Neural cell (in vitro differentiated cells): ENCODE measurements around the gene ZNF277. TPM values are rescaled to one million over a fixed set of nuclear protein-coding genes. Genes with fewer than 3 reads are reported as not detected.

Source experiments
- H2AFZ ChIP-seq: fragments of 200-600, 300-800 bp; sonication (generic), shearing (Covaris generic); 2 replicates; pipeline ENCODE4 v1.6.0; 2014; ENCODE audit warnings: low read depth, mild to moderate bottlenecking, antibody characterized with exemption, low read length, moderate library complexity
- H3F3A ChIP-seq: fragments of 200-600 bp; shearing (Covaris generic); 2 replicates; pipeline ENCODE4 v1.6.1; 2016; ENCODE audit warnings: mild to moderate bottlenecking, moderate library complexity, mixed read lengths, antibody characterized with exemption, low read length; ENCODE audit not compliant: insufficient read depth, poor library complexity, severe bottlenecking
- H3K27ac ChIP-seq: fragments of 200-600, 300-800 bp; sonication (generic), shearing (Covaris generic); 2 replicates; pipeline ENCODE4 v1.5.1; 2014; ENCODE audit warnings: mild to moderate bottlenecking, low read length, moderate library complexity
- H3K27me3 ChIP-seq: fragments of 300-800, 200-600 bp; sonication (generic), shearing (Covaris generic); 2 replicates; pipeline ENCODE4 v1.6.0; 2014; ENCODE audit warnings: mild to moderate bottlenecking, low read depth, low read length, moderate library complexity; ENCODE audit not compliant: insufficient read depth
- H3K36me3 ChIP-seq: fragments of 300-800, 200-600 bp; sonication (generic), shearing (Covaris generic); 2 replicates; pipeline ENCODE4 v1.5.1; 2014; ENCODE audit warnings: mild to moderate bottlenecking, antibody characterized with exemption, low read length, moderate library complexity; ENCODE audit not compliant: insufficient read depth
- H3K4me2 ChIP-seq: fragments of 300-800, 200-600 bp; sonication (generic), shearing (Covaris generic); 2 replicates; pipeline ENCODE4 v1.6.0; 2014; ENCODE audit warnings: mild to moderate bottlenecking, low read length
- H3K4me3 ChIP-seq: fragments of 300-800, 200-600 bp; sonication (generic), shearing (Covaris generic); 2 replicates; pipeline ENCODE4 v1.5.1; 2014; ENCODE audit warnings: mild to moderate bottlenecking, low read length, moderate library complexity
- H3K79me2 ChIP-seq: fragments of 200-600 bp; shearing (Covaris generic); replicated peaks from 2 replicates; pipeline ENCODE4 v1.6.0; 2014; ENCODE audit warnings: mild to moderate bottlenecking, low read length, moderate library complexity; ENCODE audit not compliant: insufficient read depth
- H3K9ac ChIP-seq: fragments of 300-800, 200-600 bp; sonication (generic), shearing (Covaris generic); 2 replicates; pipeline ENCODE4 v1.6.1; 2016; ENCODE audit warnings: mild to moderate bottlenecking, low read length, mixed read lengths
- H3K9me2 ChIP-seq: fragments of 200-600 bp; shearing (Covaris generic); 2 replicates; pipeline ENCODE4 v1.6.1; 2016; ENCODE audit warnings: mild to moderate bottlenecking, low read length, mixed read lengths; ENCODE audit not compliant: insufficient read depth
- H3K9me3 ChIP-seq: fragments of 200-600, 300-800 bp; sonication (generic), shearing (Covaris generic); 2 replicates; pipeline ENCODE4 v1.6.1; 2016; ENCODE audit warnings: mild to moderate bottlenecking, mixed run types, low read length, moderate library complexity, mixed read lengths
- H4K20me1 ChIP-seq: fragments of 200-600 bp; shearing (Covaris generic); 2 replicates; pipeline ENCODE4 v1.6.1; 2016; ENCODE audit warnings: mild to moderate bottlenecking, mixed run types; ENCODE audit not compliant: insufficient read depth
- EP300 ChIP-seq: fragments of 450-650 bp; conservative IDR thresholded peaks from 2 replicates; pipeline ENCODE4 v1.6.1; 2014; ENCODE audit warnings: antibody characterized with exemption, mild to moderate bottlenecking, moderate library complexity; ENCODE audit not compliant: poor library complexity, severe bottlenecking
- EZH2 ChIP-seq: fragments of 200-600, 300-800 bp; shearing (Covaris generic), sonication (generic); IDR thresholded peaks from 2 replicates; pipeline ENCODE4 v1.6.1; 2014; ENCODE audit warnings: antibody characterized with exemption, low read length, borderline replicate concordance, mild to moderate bottlenecking; ENCODE audit not compliant: insufficient read depth, poor library complexity, severe bottlenecking
- MXI1 ChIP-seq: fragments of 450-650 bp; conservative IDR thresholded peaks from 2 replicates; pipeline ENCODE4 v1.6.1; 2014; ENCODE audit warnings: antibody characterized with exemption, mild to moderate bottlenecking; ENCODE audit not compliant: poor library complexity, severe bottlenecking
- POLR2AphosphoS5 ChIP-seq: IDR thresholded peaks from 2 replicates; pipeline ENCODE4 v1.6.1; 2012
- RAD21 ChIP-seq: fragments of 450-650 bp; conservative IDR thresholded peaks from 2 replicates; pipeline ENCODE4 v1.6.1; 2014; ENCODE audit warnings: antibody characterized with exemption, mild to moderate bottlenecking, moderate library complexity
- SMC3 ChIP-seq: fragments of 450-650 bp; conservative IDR thresholded peaks from 2 replicates; pipeline ENCODE4 v1.6.1; 2014; ENCODE audit warnings: antibody characterized with exemption, mild to moderate bottlenecking, moderate library complexity; ENCODE audit not compliant: poor library complexity
- TAF1 ChIP-seq: IDR thresholded peaks from 2 replicates; pipeline ENCODE4 v1.6.1; 2012; ENCODE audit warnings: low read depth
- polyA plus RNA-seq: library from polyadenylated mRNA; depleted of rRNA; stranded (reverse); fragments of >200 nt; gene quantifications from 2 replicates; pipeline ENCODE4 v1.2.3, GENCODE V29; 2014
- TF ChIP-seq, protein P1 (sequence below): IDR thresholded peaks from 2 replicates; pipeline ENCODE4 v1.6.1; 2012; ENCODE audit warnings: borderline replicate concordance
- TF ChIP-seq, protein P2 (sequence below): fragments of 450-650 bp; IDR thresholded peaks from 2 replicates; pipeline ENCODE4 v1.5.1; 2014; ENCODE audit warnings: antibody characterized with exemption, mild to moderate bottlenecking, moderate library complexity; ENCODE audit not compliant: poor library complexity, severe bottlenecking

The ZNF277 gene
- polyA plus RNA-seq, 1 donor from 2014 or later, result 30.0 TPM

DNA sequence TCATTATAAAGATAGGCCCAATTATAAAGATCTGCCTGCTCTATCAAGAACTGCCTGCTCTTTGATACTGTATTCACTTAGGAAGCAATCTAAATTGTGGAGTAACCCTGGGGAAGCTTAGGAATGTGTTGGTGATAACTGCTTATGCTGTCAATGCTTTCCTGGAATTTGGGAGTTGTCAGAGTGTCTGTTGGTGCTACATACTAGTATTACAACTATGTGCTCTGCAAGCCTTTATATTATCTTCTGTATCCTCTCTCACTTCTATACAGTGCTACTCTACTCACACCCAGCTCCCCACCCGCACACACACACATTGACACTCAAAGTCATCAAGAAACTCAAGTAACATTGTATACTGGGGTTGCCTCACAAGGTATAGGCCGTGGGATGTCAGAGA lies 6.1 kb downstream of the ZNF277 start:
- Histone ChIP-seq H3K4me3 (no peak overlapping the region), H3K36me3 (no peaks in the 10 kb centered on the region), H3K4me2 (no peak overlapping the region), H3K27me3 (no peaks in the 10 kb centered on the region), H4K20me1 (no peaks in the 10 kb centered on the region), H3K9me2 (no peaks in the 10 kb centered on the region), H3K9me3 (no peaks in the 10 kb centered on the region), H3F3A (no peaks in the 10 kb centered on the region), H2AFZ (no peak overlapping the region), H3K27ac (no peak overlapping the region), H3K9ac (no peak overlapping the region), H3K79me2 (peaks cover 30% of the 10 kb centered on the region)
- no peak for TF ChIP-seq MXI1
- no peak for TF ChIP-seq TAF1

DNA sequence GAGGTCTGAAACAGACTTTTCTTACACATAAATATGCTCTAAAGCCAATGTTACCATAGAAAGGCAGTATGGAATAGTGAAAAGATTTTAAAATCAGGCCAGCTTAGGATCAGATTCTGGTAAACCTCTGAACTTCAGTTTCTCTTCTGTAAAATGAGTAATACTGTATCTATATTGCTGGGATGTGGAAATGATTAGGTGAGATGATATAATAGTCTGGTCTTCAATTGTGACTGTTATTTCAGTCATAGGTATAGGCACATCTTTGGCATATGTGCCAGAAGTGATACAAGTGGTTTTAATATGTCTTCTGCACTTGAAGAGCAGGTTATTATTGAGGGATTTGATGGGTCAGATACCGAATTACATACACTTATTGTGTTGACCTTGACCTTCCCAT lies 7.2 kb downstream of the ZNF277 start:
- no peak overlapping the region for H3K27ac ChIP-seq
- H3K36me3 ChIP-seq, result no peaks in the 10 kb centered on the region
- H3K27me3 ChIP-seq, result no peaks in the 10 kb centered on the region
- H3K4me3 ChIP-seq, result no peak overlapping the region
- H2AFZ ChIP-seq, result no peak overlapping the region
- H4K20me1 ChIP-seq, result no peaks in the 10 kb centered on the region
- no peaks in the 10 kb centered on the region for H3K9me3 ChIP-seq
- TF ChIP-seq RAD21, result no peak
- TF ChIP-seq POLR2AphosphoS5, result no peak
- TF ChIP-seq TAF1, result no peak
- no peak for TF ChIP-seq MXI1
- TF ChIP-seq, protein P1, sequence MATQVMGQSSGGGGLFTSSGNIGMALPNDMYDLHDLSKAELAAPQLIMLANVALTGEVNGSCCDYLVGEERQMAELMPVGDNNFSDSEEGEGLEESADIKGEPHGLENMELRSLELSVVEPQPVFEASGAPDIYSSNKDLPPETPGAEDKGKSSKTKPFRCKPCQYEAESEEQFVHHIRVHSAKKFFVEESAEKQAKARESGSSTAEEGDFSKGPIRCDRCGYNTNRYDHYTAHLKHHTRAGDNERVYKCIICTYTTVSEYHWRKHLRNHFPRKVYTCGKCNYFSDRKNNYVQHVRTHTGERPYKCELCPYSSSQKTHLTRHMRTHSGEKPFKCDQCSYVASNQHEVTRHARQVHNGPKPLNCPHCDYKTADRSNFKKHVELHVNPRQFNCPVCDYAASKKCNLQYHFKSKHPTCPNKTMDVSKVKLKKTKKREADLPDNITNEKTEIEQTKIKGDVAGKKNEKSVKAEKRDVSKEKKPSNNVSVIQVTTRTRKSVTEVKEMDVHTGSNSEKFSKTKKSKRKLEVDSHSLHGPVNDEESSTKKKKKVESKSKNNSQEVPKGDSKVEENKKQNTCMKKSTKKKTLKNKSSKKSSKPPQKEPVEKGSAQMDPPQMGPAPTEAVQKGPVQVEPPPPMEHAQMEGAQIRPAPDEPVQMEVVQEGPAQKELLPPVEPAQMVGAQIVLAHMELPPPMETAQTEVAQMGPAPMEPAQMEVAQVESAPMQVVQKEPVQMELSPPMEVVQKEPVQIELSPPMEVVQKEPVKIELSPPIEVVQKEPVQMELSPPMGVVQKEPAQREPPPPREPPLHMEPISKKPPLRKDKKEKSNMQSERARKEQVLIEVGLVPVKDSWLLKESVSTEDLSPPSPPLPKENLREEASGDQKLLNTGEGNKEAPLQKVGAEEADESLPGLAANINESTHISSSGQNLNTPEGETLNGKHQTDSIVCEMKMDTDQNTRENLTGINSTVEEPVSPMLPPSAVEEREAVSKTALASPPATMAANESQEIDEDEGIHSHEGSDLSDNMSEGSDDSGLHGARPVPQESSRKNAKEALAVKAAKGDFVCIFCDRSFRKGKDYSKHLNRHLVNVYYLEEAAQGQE, result no peak
- no peak for TF ChIP-seq EP300
- TF ChIP-seq EZH2, result no peak
- no peak for TF ChIP-seq SMC3
- TF ChIP-seq, protein P2, sequence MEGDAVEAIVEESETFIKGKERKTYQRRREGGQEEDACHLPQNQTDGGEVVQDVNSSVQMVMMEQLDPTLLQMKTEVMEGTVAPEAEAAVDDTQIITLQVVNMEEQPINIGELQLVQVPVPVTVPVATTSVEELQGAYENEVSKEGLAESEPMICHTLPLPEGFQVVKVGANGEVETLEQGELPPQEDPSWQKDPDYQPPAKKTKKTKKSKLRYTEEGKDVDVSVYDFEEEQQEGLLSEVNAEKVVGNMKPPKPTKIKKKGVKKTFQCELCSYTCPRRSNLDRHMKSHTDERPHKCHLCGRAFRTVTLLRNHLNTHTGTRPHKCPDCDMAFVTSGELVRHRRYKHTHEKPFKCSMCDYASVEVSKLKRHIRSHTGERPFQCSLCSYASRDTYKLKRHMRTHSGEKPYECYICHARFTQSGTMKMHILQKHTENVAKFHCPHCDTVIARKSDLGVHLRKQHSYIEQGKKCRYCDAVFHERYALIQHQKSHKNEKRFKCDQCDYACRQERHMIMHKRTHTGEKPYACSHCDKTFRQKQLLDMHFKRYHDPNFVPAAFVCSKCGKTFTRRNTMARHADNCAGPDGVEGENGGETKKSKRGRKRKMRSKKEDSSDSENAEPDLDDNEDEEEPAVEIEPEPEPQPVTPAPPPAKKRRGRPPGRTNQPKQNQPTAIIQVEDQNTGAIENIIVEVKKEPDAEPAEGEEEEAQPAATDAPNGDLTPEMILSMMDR, result no peak
- H3K4me2 ChIP-seq, result no peak overlapping the region
- peaks cover 23% of the 10 kb centered on the region for H3K79me2 ChIP-seq
- no peaks in the 10 kb centered on the region for H3F3A ChIP-seq
- H3K9me2 ChIP-seq, result no peaks in the 10 kb centered on the region
- no peak overlapping the region for H3K9ac ChIP-seq

DNA sequence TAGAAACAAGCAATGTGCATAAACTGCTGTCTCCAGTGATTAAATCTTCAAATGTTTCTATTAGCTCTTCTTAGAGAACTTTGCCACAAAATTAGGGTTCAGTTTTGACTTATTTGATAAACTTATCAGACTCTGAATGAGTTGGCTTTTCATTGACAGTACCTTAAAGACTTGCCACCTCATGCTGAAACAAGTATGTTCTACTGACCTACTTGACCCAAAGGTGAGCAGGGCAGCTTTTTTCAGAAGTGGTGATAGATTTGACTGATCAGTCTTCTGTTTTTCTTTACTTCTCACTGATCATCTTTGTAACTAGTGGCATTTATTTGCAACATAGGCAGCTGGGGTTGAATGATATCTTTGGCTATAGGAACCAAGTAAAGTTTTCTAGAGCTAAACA lies 7.8 kb downstream of the ZNF277 start:
- no peak overlapping the region for H3K27ac ChIP-seq
- H3K27me3 ChIP-seq, result no peaks in the 10 kb centered on the region
- no peaks in the 10 kb centered on the region for H4K20me1 ChIP-seq
- TF ChIP-seq, protein P1, result no peak
- TF ChIP-seq MXI1 (no peak), TAF1 (no peak), RAD21 (no peak), SMC3 (no peak), POLR2AphosphoS5 (no peak), EP300 (no peak), EZH2 (no peak)
- TF ChIP-seq, protein P2, result no peak
- no peaks in the 10 kb centered on the region for H3F3A ChIP-seq
- no peaks in the 10 kb centered on the region for H3K9me3 ChIP-seq
- H3K4me3 ChIP-seq, result no peak overlapping the region
- peaks cover 19% of the 10 kb centered on the region for H3K79me2 ChIP-seq
- no peaks in the 10 kb centered on the region for H3K9me2 ChIP-seq
- H3K4me2 ChIP-seq, result no peak overlapping the region
- no peak overlapping the region for H3K9ac ChIP-seq
- H2AFZ ChIP-seq, result no peak overlapping the region
- no peaks in the 10 kb centered on the region for H3K36me3 ChIP-seq
